Fibroblast of villous mesenchyme (primary cell): Measurements from ENCODE around the gene TNRC6C. TPM values are rescaled to one million over a fixed set of nuclear protein-coding genes. Genes with fewer than 3 reads are reported as not detected.

Source experiments
- DNase-seq: peaks from one replicate; pipeline ENCODE4 v3.0.0-alpha.2; 2010; ENCODE audit warnings: low read depth
- H3K4me3 ChIP-seq: 2 replicates; pipeline ENCODE4 v1.5.1; 2011; ENCODE audit warnings: low read depth, mild to moderate bottlenecking, low read length
- total RNA-seq: library from RNA; depleted of rRNA; stranded (reverse); fragments of >200 nt; gene quantifications from 2 replicates; pipeline ENCODE4 v1.2.3, GENCODE V29; 2012
- TF ChIP-seq, protein P1 (sequence below): IDR thresholded peaks from 2 replicates; pipeline ENCODE4 v1.5.1; 2012; ENCODE audit warnings: low read depth, mild to moderate bottlenecking, low read length; ENCODE audit not compliant: insufficient read depth

Gene TNRC6C
- total RNA-seq, 1 donor, result 4.3 TPM

- TF ChIP-seq, protein P1, sequence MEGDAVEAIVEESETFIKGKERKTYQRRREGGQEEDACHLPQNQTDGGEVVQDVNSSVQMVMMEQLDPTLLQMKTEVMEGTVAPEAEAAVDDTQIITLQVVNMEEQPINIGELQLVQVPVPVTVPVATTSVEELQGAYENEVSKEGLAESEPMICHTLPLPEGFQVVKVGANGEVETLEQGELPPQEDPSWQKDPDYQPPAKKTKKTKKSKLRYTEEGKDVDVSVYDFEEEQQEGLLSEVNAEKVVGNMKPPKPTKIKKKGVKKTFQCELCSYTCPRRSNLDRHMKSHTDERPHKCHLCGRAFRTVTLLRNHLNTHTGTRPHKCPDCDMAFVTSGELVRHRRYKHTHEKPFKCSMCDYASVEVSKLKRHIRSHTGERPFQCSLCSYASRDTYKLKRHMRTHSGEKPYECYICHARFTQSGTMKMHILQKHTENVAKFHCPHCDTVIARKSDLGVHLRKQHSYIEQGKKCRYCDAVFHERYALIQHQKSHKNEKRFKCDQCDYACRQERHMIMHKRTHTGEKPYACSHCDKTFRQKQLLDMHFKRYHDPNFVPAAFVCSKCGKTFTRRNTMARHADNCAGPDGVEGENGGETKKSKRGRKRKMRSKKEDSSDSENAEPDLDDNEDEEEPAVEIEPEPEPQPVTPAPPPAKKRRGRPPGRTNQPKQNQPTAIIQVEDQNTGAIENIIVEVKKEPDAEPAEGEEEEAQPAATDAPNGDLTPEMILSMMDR, result no peak
- no peak for DNase-seq
These were observed 52.3 kb downstream of the TNRC6C start for GRCh38 chr17:78010759-78011158.

DNA sequence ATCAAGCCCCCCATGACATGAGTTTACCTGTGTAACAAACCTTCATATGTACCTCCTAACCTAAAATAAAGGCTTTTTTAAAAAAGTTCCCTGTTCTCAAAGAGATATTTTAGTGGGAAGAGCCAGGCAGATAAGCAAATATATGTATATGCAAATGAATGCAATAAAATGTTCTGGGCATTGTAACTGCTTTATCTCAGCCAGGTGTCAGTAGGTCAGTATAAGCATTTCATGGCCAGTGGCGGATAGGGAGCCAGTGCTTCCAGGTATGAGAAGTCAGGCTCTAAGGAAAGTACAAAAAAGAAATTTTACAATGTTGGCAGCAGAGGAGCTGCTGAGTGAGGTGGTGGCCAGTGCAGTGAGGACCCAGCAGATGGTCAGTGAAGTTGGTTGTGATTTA lies 53.9 kb downstream of the TNRC6C start:
- TF ChIP-seq, protein P1, result no peak
- DNase-seq, result no peak
- no peak overlapping the region for H3K4me3 ChIP-seq

More at GRCh38 chr17:78010759-78011158, 52.3 kb downstream of the TNRC6C start:
- no peak overlapping the region for H3K4me3 ChIP-seq

GRCh38 chr17:78013683-78014467 lies 55.4 kb downstream of the TNRC6C start:
- peak; percentile 83 for DNase-seq
- no peak overlapping the region for H3K4me3 ChIP-seq
- TF ChIP-seq, protein P1, result peak; percentile 78

- TF ChIP-seq, protein P1, result no peak
- no peak overlapping the region for H3K4me3 ChIP-seq
- no peak for DNase-seq
These were observed 56.1 kb downstream of the TNRC6C start for GRCh38 chr17:78014646-78015045.

GRCh38 chr17:78016852-78017251 lies 58.3 kb downstream of the TNRC6C start:
- TF ChIP-seq, protein P1, result no peak
- DNase-seq, result no peak
- no peak overlapping the region for H3K4me3 ChIP-seq

DNA sequence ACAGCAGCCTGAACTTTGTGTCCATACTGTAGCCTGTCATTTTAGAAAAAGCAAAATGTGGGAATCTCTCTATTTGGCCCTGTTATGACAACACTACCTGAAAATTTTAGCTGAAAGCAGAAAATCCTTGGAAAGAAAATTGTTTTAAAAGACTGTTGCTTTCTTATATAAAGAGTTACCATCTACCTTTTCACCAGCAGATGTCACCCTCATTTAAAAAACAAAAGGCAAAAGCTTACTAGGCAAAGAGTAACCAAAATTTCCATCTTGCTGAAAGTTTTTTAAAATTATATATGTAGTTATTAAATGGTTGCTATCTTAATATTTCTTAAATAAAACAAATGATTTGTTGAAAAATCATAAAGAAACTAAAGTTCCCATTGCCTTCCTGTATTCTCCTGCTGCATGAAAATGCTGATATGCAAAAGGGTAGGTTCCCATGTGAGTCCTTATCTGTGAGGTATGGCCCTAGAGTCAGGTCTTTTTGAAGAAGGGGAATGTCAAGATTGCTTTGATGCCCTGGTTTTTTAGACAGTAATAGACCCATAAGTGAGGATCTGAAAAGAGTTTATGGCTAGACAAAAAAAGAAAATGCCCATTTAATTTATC lies 61.0 kb downstream of the TNRC6C start:
- DNase-seq, result peak; percentile 67
- no peak overlapping the region for H3K4me3 ChIP-seq
- TF ChIP-seq, protein P1, result peak; percentile 48
